ENCODE measurements around the gene PDGFRB.

DNA sequence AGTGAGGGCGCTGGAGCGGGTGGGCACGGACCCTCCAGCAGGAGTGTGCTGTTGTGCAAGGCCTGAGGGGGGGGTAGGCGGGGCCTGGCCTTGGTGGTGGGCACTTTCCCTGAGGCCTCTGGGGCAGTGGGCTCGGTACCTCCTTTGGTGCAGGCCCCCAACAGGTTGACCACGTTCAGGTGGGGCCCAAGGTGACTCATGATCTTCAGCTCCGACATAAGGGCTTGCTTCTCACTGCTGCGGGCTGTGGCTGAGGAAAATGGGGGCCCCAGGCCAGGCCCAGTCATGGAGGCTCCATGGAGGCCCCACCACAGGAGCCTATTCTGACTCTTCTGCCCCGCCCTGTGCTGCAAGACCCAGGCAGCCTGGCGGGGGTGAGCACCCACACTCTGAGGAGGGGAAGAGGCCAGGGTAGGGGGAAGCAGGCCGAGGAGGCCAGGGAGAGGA is 31.5 kb downstream of the PDGFRB start:
- TF ChIP-seq, protein P1, sequence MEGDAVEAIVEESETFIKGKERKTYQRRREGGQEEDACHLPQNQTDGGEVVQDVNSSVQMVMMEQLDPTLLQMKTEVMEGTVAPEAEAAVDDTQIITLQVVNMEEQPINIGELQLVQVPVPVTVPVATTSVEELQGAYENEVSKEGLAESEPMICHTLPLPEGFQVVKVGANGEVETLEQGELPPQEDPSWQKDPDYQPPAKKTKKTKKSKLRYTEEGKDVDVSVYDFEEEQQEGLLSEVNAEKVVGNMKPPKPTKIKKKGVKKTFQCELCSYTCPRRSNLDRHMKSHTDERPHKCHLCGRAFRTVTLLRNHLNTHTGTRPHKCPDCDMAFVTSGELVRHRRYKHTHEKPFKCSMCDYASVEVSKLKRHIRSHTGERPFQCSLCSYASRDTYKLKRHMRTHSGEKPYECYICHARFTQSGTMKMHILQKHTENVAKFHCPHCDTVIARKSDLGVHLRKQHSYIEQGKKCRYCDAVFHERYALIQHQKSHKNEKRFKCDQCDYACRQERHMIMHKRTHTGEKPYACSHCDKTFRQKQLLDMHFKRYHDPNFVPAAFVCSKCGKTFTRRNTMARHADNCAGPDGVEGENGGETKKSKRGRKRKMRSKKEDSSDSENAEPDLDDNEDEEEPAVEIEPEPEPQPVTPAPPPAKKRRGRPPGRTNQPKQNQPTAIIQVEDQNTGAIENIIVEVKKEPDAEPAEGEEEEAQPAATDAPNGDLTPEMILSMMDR (IDR thresholded peaks at IDR 0.05; ENCODE audit: insufficient read depth, low read length, poor library complexity, severe bottlenecking), result no peak
- TF ChIP-seq EZH2phosphoT487 (conservative IDR thresholded peaks at IDR 0.05; ENCODE audit: low read length), result no peak

All from SU-DHL-6 (cell line).